HuH-7 (cell line): ENCODE results near the gene PHKG2.

ENCODE experiments used
- DNase-seq: peaks from one replicate; pipeline ENCODE4 v3.0.0; 2011; ENCODE audit warnings: low spot score

PHKG2 gene

DNA sequence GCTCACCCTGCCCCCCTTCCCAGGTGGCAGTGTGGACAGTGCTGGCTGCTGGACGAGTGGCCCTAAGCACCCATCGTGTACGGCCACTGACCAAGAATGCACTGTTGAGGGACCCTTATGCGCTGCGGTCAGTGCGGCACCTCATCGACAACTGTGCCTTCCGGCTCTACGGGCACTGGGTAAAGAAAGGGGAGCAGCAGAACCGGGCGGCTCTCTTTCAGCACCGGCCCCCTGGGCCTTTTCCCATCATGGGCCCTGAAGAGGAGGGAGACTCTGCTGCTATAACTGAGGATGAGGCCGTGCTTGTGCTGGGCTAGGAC, 8.5 kb downstream of the PHKG2 start:
- no peak for DNase-seq

GRCh38 chr16:30757316-30757715, 9.1 kb downstream of the PHKG2 start:
- no peak for DNase-seq

DNA sequence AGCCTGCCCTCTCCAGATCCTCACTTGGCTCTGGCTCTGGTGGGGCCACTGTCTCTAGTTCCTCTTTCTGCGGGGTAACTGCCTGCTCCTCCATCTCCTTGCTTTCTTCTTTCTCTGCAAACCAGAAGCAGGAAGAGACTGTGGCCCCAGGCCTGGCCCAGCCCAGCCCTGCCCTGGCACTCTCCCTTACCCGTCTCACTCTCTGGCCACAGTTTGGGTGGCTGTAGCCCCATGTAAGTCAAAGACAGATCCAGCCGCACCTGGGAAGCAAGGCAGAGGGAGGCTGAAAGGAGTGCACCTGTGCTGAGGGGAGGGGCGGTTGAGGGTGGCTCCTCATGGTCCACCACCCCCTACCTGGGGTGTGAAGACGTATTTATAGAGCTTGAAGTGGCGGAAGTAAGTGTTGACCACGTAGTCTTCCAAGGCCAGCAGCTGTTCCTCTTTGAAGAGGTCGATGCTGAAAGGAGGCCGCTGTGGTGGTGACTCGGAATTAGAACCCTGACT, 10.8 kb downstream of the PHKG2 start:
- DNase-seq, result no peak

DNA sequence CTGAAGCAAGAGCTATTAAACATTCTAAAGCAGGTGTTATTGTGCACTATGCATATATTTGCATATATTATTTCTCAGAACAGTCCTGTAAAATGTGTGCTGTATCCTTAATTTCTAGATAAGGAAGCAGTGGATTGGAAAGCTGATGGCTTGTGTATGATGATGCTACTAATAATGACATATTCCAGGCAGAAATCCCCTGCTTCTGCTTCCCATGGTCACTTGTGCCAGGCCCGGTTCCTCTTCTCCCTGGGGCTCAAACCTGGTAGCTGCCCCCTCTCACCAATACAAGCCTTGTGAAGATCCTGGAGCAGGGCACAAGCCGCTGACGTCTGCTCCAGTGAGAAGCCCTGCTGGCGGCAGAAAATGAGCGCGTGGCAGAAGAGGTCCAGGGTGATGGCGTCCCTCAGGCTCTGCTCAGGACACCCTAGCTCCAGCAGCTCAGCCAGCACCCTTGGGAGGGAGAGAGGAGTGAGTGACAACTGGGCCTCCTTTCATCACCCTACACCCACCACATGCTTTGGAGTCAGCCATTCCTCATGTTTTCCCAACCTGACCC, 11.9 kb downstream of the PHKG2 start:
- no peak for DNase-seq

DNA sequence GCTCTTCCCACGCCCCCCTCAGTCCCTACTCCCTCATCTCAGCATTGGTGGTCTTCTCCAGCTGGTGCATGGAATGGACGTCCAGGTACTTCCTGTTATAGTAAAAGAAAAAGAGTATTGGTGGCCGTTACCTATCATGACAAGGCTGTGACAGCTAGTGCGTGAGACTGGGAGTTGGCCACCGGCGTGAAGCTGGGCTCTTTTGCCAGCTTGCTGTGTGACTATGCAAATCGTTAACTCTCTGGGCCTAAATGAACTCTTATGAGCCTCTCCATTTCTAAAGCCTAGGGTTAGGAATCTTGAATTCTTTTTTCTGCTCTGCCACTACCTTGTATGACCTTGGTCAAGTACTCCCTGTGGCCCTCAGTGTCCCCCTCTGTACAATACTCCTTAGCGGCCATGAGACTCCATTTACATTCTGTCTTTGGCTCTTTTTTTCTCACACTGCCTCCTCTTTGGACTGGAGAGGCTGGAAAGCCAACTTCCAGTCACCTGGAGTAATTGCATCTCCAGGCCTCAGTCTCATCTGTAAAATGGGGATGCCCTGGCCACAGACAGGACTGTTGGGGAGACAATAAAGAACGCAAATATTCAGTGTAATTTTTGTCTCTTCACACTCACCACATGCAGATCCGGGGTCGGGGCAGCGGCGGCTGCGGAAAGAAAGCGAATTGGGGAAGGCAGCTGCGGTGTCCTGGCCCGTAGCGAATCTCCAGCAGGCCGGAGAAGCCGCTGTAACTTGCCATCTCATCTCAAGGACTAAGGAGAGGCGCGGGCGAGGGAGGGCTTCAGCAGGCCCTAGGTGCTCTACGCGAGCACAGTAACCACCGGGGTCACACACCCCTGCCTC, 12.6 kb downstream of the PHKG2 start:
- no peak for DNase-seq

DNA sequence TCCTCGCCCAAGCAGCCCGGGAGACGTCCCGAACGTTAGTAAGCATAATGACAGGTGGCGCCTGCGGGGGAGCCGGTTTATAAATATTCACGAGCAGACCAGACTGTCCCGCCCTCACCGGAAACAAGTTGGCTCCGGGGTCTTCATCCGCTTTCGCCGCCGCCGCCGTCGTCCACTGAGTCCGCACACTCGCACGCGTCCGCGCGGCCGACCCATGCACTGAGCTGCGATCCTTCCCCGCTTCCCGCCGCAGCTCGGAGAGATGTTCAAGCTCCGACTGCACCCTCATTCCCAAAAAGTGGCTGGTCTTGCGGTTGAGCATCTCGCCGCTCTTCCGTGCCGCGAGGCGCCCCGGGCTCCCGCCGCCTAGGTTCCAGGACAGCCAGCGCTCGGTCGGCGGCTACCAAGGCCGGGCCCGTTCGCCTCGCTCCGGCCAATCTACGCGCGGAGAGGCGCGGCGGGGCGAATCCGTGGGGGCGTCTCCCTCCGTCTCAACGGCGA, 13.3 kb downstream of the PHKG2 start:
- DNase-seq, result no peak

- peak; percentile 99 for DNase-seq
Observed at GRCh38 chr16:30761928-30762902, 14.0 kb downstream of the PHKG2 start, which contains the start of the genes CFAP119 and RNF40. CFAP119 (minus strand) TSS chr16:30762062; CDS start chr16:30761748, 314 bp downstream. RNF40 (plus strand) TSS chr16:30762322; CDS start chr16:30762546, 224 bp downstream.

DNA sequence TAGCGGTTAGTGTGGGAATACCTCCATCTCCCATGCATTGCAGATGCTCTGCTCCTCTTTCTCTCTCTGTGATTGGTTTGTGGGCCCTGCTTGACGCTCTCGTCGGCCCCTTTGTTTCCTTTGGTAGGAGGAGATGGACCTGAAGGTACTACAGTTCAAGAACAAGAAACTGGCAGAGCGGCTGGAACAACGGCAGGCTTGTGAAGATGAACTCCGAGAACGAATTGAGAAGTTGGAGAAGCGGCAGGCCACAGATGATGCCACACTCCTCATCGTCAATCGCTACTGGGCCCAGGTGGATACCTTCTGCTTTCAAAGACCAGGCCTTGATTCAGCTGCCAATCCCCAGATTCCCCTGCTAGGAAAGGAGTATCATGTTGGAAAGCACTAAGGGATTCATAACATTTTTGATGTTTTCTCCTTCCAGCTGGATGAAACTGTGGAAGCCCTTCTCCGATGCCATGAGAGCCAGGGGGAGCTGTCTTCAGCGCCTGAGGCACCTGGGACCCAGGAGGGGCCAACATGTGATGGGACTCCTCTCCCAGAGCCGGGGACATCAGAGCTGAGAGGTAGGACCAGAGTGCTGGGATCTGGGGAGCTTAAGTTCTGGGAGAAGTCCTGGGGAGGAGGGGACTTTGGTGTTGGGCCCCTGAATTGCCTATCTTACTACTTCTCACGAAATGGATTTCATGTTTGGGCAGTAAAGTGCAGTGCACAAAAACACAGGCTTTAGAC, 14.9 kb downstream of the PHKG2 start:
- DNase-seq, result no peak

- DNase-seq, result no peak
Observed at GRCh38 chr16:30764086-30764485, 15.9 kb downstream of the PHKG2 start.

DNA sequence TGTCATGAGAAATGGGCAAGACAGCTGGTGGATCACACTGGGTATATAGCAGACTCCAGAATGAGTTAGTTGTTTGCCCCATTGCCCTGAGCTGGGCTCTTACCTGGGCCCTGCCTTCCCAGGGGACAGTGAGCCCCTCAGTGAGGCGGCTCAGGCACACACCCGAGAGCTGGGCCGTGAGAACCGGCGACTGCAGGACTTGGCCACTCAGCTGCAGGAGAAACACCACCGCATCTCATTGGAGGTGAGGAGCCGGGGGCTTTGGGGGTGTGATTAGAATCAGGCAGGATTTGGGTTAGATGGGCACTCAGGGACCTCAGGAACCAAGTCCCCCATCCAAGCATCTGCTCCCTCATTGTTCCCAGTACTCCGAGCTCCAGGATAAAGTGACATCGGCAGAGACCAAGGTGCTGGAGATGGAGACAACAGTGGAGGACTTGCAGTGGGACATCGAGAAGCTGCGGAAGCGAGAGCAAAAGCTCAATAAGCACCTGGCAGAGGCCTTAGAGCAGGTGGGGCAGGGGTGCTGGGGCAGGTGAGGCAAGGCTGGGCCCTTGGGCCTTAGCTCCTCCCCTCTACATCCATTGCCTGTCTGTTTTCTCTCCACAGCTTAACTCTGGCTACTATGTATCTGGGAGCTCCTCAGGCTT, 16.7 kb downstream of the PHKG2 start:
- no peak for DNase-seq

DNA sequence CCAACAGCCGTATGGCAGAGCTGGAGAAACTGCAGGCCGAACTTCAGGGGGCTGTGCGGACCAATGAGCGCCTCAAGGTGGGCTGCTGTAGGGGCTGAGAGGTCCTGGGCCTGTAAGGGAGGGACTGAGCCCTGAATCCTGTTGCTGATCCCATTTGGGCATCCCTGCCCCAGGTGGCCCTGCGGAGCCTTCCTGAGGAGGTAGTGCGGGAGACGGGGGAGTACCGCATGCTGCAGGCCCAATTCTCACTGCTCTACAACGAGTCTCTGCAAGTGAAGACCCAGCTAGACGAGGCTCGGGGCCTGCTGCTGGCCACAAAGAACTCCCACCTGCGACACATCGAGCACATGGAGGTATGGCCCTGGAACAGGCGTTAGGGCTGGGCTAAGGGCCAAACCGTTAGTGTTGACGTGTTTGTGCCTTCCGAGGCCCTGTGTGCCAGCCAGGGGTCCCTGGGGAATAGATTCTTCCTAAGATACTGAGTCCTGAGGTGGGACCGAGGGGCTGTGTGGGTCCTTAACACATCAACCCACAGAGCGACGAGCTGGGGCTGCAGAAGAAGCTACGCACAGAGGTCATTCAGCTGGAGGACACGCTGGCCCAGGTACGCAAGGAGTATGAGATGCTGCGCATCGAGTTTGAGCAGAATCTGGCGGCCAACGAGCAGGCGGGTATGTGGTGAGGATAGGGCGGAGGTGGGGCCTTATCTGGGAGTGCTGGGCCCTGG, 18.1 kb downstream of the PHKG2 start:
- no peak for DNase-seq

DNA sequence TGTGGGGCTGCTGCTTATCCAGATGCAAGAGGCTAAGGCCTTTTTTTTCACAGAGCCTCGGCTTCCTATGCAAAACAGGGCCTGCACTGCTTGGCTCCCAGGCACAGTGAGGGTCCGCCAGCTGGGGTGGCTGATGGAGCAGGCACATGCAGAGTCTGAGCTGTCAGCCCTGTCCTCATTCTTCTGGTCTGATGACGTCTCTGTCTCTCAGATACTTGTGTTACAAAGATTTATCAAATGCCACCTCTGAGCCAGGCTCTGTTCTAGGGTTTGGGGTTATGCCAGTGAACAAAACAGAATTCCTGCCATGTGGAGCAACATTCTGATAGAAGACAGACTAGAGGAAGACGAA, 18.7 kb downstream of the PHKG2 start:
- DNase-seq, result no peak

DNA sequence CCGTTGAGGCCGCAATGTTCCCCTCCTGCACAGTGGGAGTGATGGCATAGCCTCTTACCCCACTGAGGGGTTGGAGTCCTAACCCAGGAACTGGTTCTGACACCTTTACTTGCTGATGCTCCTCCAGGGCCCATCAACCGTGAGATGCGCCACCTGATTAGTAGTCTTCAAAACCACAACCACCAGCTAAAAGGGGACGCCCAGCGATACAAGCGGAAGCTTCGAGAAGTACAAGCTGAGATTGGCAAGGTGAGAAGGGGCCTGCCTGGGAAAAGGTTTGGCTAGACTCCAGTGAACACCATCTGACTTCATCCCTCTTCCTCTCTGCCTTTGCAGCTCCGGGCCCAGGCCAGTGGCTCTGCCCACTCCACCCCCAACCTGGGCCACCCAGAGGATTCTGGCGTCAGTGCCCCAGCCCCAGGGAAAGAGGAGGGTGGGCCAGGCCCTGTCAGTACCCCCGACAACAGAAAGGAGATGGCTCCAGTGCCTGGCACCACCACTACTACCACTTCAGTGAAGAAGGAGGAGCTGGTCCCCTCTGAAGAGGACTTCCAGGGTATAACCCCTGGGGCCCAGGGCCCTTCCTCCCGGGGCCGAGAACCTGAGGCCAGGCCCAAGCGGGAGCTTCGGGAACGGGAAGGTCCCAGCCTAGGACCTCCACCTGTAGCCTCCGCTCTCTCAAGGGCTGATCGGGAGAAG, 19.7 kb downstream of the PHKG2 start:
- DNase-seq, result no peak

DNA sequence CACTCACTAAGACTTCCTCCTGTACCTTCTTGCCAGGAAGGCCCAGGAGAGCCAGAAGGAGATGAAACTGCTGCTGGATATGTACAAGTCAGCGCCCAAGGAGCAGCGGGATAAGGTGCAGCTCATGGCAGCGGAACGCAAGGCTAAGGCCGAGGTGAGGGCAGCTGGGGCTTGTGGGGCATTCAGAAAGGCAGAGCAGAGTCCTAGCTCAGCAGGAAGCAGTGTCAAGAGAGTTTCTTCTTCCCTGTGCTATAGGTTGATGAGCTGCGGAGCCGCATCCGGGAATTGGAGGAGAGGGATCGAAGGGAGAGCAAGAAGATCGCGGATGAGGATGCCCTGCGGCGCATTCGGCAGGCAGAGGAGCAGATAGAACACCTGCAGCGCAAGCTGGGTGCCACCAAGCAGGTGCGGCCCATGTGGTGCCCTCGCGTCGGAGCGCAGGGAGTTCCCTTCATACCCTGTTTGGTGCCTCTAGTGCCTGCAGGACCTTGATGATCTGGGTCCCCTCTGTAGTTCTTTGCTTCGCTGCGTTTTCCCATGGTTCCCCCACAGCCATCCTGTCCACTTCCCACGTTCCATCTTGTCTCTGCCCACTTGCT, 20.5 kb downstream of the PHKG2 start:
- DNase-seq, result no peak

GRCh38 chr16:30769379-30770089, 21.3 kb downstream of the PHKG2 start:
- no peak for DNase-seq

- DNase-seq, result no peak
Observed at GRCh38 chr16:30771726-30772125, 23.5 kb downstream of the PHKG2 start.

- no peak for DNase-seq
Observed at GRCh38 chr16:30773826-30774225, 25.6 kb downstream of the PHKG2 start.

DNA sequence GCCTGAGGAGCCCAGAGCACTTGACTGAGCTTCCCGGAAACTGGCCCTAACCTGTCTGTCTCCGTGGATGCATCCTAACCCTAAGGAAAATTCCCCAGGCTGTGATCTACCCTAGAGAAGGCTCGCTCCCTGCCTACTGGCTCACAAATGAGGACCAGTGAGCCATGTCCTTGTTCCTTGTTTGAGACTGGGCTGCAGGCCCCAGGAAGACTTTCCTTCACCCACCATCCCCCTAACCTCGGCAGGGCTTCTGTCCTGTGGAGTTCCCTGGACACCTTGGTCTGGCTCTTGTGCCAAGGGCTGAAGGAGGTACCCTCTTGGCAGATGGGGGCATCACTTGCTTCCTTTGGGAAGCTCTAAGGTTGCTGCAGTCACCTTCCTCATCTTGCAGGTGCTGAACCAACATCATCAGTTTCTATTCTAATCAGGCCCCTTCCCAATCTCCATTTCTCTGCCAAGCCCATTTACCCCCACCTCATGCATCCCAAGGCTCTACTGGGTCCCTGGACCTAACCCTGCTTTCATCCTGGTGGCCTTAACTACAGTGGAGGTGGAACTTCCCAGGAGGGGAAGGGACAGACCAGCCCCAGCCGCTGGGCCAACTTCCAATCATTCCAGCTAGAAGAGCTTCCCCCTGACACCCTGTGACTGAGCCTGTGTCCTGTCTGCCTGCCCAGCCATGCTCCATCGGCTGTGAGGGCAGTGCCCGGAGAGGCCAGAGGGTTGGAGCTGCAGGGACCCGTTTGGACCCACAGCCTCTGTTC, 26.3 kb downstream of the PHKG2 start:
- no peak for DNase-seq
